Stimulated activated naive B cell treated with anti-CD40 and anti-IgM and Interleukin-4, amounts not matched to agents 10 μg/mL and 1 μg/mL and 100 μg/mL, for 72 hours (primary cell): ENCODE measurements around the gene CAPN11.
"Not testable (repeated sequence)": the region's sequence is repeated elsewhere in the genome, so short reads cannot be mapped to it uniquely, and the experiment has no call there.

ENCODE experiments used
- ATAC-seq, 2 donors: fragments of 150-1000 bp; cut with Tn5 transposase; replicated peaks; 2 replicates each; pipeline ENCODE4 v1.10.0; 2021; ENCODE audit warnings: moderate library complexity in 1 of 2
- DNase-seq: peaks from one replicate; pipeline ENCODE4 v3.0.0; 2021
- H3K27ac Mint-ChIP-seq: one replicate; pipeline ENCODE4 v1.8.0; 2022; ENCODE audit warnings: mild to moderate bottlenecking, mixed read lengths
- H3K27me3 Mint-ChIP-seq, 2 donors: one replicate each; pipeline ENCODE4 v1.8.0; 2022; ENCODE audit warnings: mixed read lengths in 2 of 2
- H3K36me3 Mint-ChIP-seq, 2 donors: one replicate each; pipeline ENCODE4 v1.8.0; 2022; ENCODE audit warnings: mixed read lengths in 2 of 2, mild to moderate bottlenecking in 1 of 2
- H3K4me1 Mint-ChIP-seq, 2 donors: one replicate each; pipeline ENCODE4 v1.8.0; 2022; ENCODE audit warnings: mixed read lengths in 2 of 2, mild to moderate bottlenecking in 1 of 2
- H3K4me3 Mint-ChIP-seq, 2 donors: one replicate each; pipeline ENCODE4 v1.8.0; 2022; ENCODE audit warnings: mild to moderate bottlenecking in 2 of 2, mixed read lengths in 2 of 2, moderate library complexity in 1 of 2
- H3K9me3 Mint-ChIP-seq, 2 donors: one replicate each; pipeline ENCODE4 v1.8.0; 2022; ENCODE audit warnings: mixed read lengths in 2 of 2, mild to moderate bottlenecking in 1 of 2

Gene CAPN11

DNA sequence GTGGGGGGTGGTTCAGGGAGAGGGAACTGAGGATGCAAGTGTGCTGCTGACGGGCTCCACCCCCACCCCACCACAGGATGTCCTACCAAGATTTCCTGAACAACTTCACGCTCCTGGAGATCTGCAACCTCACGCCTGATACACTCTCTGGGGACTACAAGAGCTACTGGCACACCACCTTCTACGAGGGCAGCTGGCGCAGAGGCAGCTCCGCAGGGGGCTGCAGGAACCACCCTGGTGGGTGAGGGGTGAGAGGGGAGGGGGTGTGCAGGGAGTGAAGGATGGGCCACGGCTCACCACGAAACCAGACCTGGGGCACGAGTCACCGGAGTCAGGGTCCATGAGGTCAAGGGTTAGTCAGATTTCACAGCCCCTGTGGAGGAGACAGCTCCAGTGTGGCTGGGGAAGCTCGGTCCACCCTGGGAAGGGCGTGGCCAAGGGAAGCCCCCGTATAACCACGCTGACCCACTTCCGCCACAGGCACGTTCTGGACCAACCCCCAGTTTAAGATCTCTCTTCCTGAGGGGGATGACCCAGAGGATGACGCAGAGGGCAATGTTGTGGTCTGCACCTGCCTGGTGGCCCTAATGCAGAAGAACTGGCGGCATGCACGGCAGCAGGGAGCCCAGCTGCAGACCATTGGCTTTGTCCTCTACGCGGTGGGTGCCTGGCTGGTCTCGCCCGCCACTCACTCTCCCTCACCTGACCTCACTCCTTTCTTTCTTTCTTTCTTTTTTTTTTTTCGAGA lies 18.3 kb downstream of the CAPN11 start:
- no peaks in the 10 kb centered on the region for H3K36me3 Mint-ChIP-seq
- H3K27me3 Mint-ChIP-seq, result peaks cover 9 to 16% of the 10 kb centered on the region in 2 donors
- peaks cover 17 to 27% of the 10 kb centered on the region in 2 donors for H3K4me1 Mint-ChIP-seq
- H3K9me3 Mint-ChIP-seq, result no peaks in the 10 kb centered on the region
- H3K4me3 Mint-ChIP-seq, result peak overlapping the region; percentile 68 to 76
- peak; percentile 82 to 85 for ATAC-seq
- DNase-seq, result peak; percentile 70
- peak overlapping the region; percentile 54 for H3K27ac Mint-ChIP-seq

GRCh38 chr6:44177691-44178423 lies 19.2 kb downstream of the CAPN11 start:
- H3K4me1 Mint-ChIP-seq, result peaks cover 13 to 18% of the 10 kb centered on the region in 2 donors
- H3K36me3 Mint-ChIP-seq, result no peaks in the 10 kb centered on the region
- DNase-seq, result no peak
- no peaks in the 10 kb centered on the region for H3K9me3 Mint-ChIP-seq
- H3K27me3 Mint-ChIP-seq, result peaks cover 9 to 13% of the 10 kb centered on the region in 2 donors
- peak overlapping the region; percentile 23 to 68 for H3K4me3 Mint-ChIP-seq
- no peak for ATAC-seq
- H3K27ac Mint-ChIP-seq, result no peak overlapping the region

DNA sequence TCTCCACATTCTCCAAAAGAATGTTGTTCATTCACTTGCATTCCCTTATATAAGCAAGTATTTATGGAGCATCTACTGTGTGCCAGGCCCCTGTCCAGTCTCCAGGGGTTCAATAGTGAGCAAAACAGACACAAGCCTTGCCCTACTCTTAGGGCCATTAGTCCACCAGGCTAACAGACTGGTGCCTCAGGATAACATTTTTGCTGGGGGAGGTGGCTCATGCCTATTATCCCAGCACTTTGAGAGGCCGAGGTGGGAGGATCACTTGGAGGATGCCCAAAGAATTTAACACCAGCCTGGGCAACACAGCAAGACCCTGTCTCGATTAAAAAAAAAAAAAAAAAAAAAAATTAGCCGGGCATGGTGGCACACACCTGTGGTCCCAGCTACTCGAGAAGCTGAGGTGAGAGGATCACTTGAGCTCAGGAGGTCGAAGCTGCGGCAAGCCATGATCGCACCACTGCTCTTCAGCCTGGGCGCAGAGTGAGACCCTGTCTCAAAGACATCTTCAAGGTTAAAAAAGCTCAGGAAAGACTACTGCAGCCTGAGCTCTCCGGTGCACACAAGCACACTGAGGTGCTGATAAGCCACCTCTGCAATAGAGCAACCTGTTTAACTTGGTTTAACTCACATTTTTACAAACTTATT lies 19.9 kb downstream of the CAPN11 start:
- Mint-ChIP-seq H3K4me1 (peaks cover 13 to 16% of the 10 kb centered on the region in 2 donors), H3K27me3 (peaks cover 9 to 11% of the 10 kb centered on the region in 2 donors), H3K9me3 (no peaks in the 10 kb centered on the region), H3K36me3 (no peaks in the 10 kb centered on the region), H3K4me3 (no peak overlapping the region), H3K27ac (no peak overlapping the region)
- DNase-seq (no peak), ATAC-seq (no peak)

- Mint-ChIP-seq H3K4me3 (no peak overlapping the region), H3K36me3 (no peaks in the 10 kb centered on the region), H3K27me3 (peaks cover 9 to 14% of the 10 kb centered on the region in 2 donors), H3K4me1 (peaks cover 13 to 16% of the 10 kb centered on the region in 2 donors), H3K27ac (no peak overlapping the region), H3K9me3 (no peaks in the 10 kb centered on the region)
- DNase-seq (no peak), ATAC-seq (no peak)
Observed at GRCh38 chr6:44179072-44179536, 20.5 kb downstream of the CAPN11 start.

DNA sequence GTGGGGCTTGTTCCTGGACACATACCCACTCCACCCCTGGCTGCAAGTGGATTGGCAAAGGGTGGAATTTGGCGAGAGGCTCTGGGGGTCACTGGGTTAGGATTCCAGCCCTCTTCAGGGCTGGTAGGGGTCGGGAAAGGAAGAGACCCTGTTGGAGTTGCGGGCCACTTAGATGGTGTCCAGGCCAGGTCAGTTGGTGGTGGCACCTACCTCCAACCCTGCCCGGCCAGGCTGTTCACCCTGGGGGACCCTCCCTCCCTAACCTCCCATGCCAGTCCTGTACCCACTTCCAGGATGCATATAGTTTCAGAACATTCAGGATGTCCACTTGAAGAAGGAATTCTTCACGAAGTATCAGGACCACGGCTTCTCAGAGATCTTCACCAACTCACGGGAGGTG lies 21.0 kb downstream of the CAPN11 start:
- no peaks in the 10 kb centered on the region for H3K9me3 Mint-ChIP-seq
- peaks cover 13 to 16% of the 10 kb centered on the region in 2 donors for H3K4me1 Mint-ChIP-seq
- no peak overlapping the region for H3K4me3 Mint-ChIP-seq
- no peak overlapping the region for H3K27ac Mint-ChIP-seq
- DNase-seq (no peak), ATAC-seq (no peak)
- no peaks in the 10 kb centered on the region for H3K36me3 Mint-ChIP-seq
- peaks cover 9 to 17% of the 10 kb centered on the region in 2 donors for H3K27me3 Mint-ChIP-seq

DNA sequence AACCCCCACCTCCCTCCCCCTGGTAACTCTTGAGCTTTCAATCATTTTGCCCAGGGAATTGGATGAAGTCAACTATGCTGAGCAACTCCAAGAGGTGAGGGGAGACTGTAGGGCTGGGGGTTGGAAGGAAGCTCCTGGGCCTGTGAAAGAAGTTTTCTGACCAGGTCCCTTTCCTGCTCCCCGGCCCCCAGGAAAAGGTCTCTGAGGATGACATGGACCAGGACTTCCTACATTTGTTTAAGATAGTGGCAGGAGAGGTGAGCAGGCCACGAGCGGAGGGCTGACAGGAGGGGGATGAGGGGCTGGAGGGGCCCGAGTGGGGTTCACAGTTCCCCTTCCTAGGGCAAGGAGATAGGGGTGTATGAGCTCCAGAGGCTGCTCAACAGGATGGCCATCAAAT lies 21.8 kb downstream of the CAPN11 start:
- DNase-seq, result no peak
- H3K9me3 Mint-ChIP-seq, result no peaks in the 10 kb centered on the region
- H3K4me1 Mint-ChIP-seq, result peaks cover 13 to 16% of the 10 kb centered on the region in 2 donors
- no peak overlapping the region for H3K27ac Mint-ChIP-seq
- ATAC-seq, result no peak
- H3K36me3 Mint-ChIP-seq, result no peaks in the 10 kb centered on the region
- H3K4me3 Mint-ChIP-seq, result no peak overlapping the region
- H3K27me3 Mint-ChIP-seq, result peaks cover 12 to 17% of the 10 kb centered on the region in 2 donors

DNA sequence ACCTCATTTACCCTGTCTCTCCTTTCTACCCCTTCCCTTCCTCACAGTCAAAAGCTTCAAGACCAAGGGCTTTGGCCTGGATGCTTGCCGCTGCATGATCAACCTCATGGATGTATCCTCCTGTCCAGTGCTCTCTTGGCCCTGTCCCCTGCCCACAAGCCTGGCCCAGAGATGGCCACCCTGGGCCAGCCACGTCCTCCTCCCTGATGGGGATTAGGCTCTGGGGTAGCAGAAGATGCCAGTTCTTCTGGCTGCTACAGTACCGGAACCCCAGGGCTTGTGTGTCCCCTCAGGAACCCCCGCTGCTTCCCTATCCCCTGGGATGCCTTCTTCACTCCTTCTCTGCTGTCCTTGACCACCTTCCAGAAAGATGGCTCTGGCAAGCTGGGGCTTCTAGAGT lies 22.3 kb downstream of the CAPN11 start:
- H3K36me3 Mint-ChIP-seq, result no peaks in the 10 kb centered on the region
- H3K27me3 Mint-ChIP-seq, result peaks cover 14 to 18% of the 10 kb centered on the region in 2 donors
- no peaks in the 10 kb centered on the region for H3K9me3 Mint-ChIP-seq
- no peak overlapping the region for H3K27ac Mint-ChIP-seq
- H3K4me3 Mint-ChIP-seq, result no peak overlapping the region
- ATAC-seq, result no peak
- DNase-seq, result no peak
- peaks cover 14 to 16% of the 10 kb centered on the region in 2 donors for H3K4me1 Mint-ChIP-seq

DNA sequence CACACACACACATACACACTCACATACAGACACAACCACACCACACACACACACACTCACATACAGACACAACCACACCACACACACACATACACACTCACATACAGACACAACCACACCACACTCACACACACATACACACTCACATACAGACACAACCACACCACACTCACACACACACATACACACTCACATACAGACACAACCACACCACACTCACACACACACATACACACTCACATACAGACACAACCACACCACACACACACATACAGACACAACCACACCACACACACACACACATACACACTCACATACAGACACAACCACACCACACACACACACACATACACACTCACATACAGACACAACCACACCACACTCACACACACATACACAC lies 23.2 kb downstream of the CAPN11 start:
- Mint-ChIP-seq H3K4me1 (peaks cover 8 to 11% of the 10 kb centered on the region in 2 donors), H3K27me3 (peaks cover 12 to 17% of the 10 kb centered on the region in 2 donors)
- H3K9me3 Mint-ChIP-seq, H3K27ac Mint-ChIP-seq, ATAC-seq, DNase-seq, H3K4me3 Mint-ChIP-seq, H3K36me3 Mint-ChIP-seq: not testable (repeated sequence)

DNA sequence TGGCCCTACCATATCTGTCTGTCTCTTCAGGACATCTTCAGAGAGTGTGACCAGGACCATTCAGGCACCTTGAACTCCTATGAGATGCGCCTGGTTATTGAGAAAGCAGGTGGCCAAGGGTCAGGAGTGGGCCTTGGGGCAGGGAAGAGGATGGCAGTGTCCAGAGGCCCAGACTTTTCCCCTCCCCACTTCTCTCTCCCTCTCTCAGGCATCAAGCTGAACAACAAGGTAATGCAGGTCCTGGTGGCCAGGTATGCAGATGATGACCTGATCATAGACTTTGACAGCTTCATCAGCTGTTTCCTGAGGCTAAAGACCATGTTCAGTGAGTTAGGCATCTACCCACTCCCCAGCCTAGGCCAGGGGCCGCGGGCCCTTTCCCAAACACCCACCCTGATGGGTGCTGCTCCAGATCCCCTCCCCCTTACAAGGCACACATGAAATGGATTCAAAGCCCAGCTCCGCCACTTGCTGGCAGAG lies 24.3 kb downstream of the CAPN11 start:
- no peak overlapping the region for H3K4me3 Mint-ChIP-seq
- DNase-seq (no peak), ATAC-seq (no peak)
- H3K4me1 Mint-ChIP-seq, result peaks cover 0 to 4% of the 10 kb centered on the region in 2 donors
- H3K27me3 Mint-ChIP-seq, result peaks cover 14 to 16% of the 10 kb centered on the region in 2 donors
- no peaks in the 10 kb centered on the region for H3K36me3 Mint-ChIP-seq
- no peaks in the 10 kb centered on the region for H3K9me3 Mint-ChIP-seq
- no peak overlapping the region for H3K27ac Mint-ChIP-seq

GRCh38 chr6:44183783-44184182 lies 25.2 kb downstream of the CAPN11 start:
- H3K4me1 Mint-ChIP-seq, result peaks cover 0 to 4% of the 10 kb centered on the region in 2 donors
- ATAC-seq (no peak), DNase-seq (no peak)
- H3K4me3 Mint-ChIP-seq, result no peak overlapping the region
- no peaks in the 10 kb centered on the region for H3K9me3 Mint-ChIP-seq
- H3K27ac Mint-ChIP-seq, result no peak overlapping the region
- H3K27me3 Mint-ChIP-seq, result peaks cover 14 to 16% of the 10 kb centered on the region in 2 donors
- H3K36me3 Mint-ChIP-seq, result no peaks in the 10 kb centered on the region

- H3K27ac Mint-ChIP-seq, ATAC-seq, H3K4me3 Mint-ChIP-seq, DNase-seq, H3K36me3 Mint-ChIP-seq, H3K4me1 Mint-ChIP-seq, H3K9me3 Mint-ChIP-seq: not testable (repeated sequence)
- peaks cover 14 to 16% of the 10 kb centered on the region in 2 donors for H3K27me3 Mint-ChIP-seq
Observed at GRCh38 chr6:44185356-44185755, 26.7 kb downstream of the CAPN11 start.

GRCh38 chr6:44185953-44186634 lies 27.5 kb downstream of the CAPN11 start:
- Mint-ChIP-seq H3K27me3 (peaks cover 14 to 16% of the 10 kb centered on the region in 2 donors), H3K27ac (no peak overlapping the region), H3K9me3 (no peaks in the 10 kb centered on the region), H3K4me3 (no peak overlapping the region), H3K4me1 (peaks cover 0 to 4% of the 10 kb centered on the region in 2 donors), H3K36me3 (no peaks in the 10 kb centered on the region)
- no peak for DNase-seq
- ATAC-seq, result no peak

- H3K27ac Mint-ChIP-seq, result no peak overlapping the region
- peaks cover 0 to 4% of the 10 kb centered on the region in 2 donors for H3K4me1 Mint-ChIP-seq
- H3K27me3 Mint-ChIP-seq, result peaks cover 14 to 16% of the 10 kb centered on the region in 2 donors
- no peak for DNase-seq
- H3K36me3 Mint-ChIP-seq, result no peaks in the 10 kb centered on the region
- no peak overlapping the region for H3K4me3 Mint-ChIP-seq
- no peak for ATAC-seq
- H3K9me3 Mint-ChIP-seq, result no peaks in the 10 kb centered on the region
Observed at GRCh38 chr6:44186635-44187025, 28.0 kb downstream of the CAPN11 start.

DNA sequence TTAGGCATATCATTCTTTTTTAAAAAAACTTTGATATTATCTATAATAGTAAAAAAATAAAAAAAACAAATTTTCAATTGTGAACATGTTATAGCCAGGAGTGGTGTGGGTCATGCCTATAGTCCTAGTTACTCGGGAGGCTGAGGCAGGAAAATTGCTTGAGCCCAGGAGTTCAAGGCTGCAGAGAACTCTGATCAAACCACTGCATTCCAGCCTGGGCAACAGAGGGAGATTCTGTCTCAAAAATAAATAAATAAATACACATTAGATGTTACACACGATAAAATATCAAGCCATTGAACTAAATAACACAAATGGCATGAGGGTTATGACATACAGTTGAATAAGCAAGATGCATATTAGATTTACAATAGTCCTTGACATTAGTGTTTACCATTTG lies 30.2 kb downstream of the CAPN11 start:
- peaks cover 27 to 33% of the 10 kb centered on the region in 2 donors for H3K27me3 Mint-ChIP-seq
- H3K27ac Mint-ChIP-seq, result no peak overlapping the region
- H3K4me3 Mint-ChIP-seq, result no peak overlapping the region
- no peaks in the 10 kb centered on the region for H3K9me3 Mint-ChIP-seq
- no peaks in the 10 kb centered on the region for H3K36me3 Mint-ChIP-seq
- ATAC-seq (no peak), DNase-seq (no peak)
- H3K4me1 Mint-ChIP-seq, result peaks cover 0 to 4% of the 10 kb centered on the region in 2 donors
